ENCODE results near the gene GRM8.

GRM8 gene

DNA sequence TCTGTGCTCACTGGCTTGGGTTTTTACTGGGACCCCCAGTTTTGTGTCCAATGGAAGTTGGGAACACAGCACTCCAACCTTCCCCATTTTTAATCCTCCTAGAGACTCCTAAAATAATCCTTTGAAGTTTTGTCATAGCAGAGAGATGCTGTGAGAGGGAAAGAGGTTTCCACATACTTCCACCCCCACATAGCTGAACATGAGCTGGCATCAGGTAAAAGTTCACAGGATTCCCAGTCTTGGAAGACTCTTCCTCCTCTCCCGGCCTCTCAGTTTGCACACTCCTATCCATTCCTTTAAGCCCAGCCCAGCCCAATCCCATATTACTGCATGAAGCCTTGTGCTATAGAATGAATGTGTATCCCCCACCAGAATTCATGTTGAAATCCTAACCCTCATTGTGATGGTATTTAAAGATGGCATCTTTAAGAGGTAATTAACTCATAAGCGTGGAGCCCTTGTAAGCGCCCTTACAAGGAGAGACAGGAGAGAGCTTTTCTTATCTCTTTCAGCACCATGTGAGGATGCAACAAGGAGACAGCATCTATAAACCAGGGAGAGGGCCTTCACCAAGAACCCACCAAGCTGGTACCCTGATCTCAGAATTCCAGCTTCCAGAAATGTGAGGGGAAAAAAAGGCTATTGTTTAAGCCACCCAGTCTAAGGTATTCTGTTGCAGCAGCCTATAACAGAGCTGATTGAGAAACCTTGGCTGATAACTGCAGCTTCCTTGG is 22.4 kb downstream of the GRM8 start:
- no peak for DNase-seq (ENCODE audit: low read depth in 2 of 2)

DNA sequence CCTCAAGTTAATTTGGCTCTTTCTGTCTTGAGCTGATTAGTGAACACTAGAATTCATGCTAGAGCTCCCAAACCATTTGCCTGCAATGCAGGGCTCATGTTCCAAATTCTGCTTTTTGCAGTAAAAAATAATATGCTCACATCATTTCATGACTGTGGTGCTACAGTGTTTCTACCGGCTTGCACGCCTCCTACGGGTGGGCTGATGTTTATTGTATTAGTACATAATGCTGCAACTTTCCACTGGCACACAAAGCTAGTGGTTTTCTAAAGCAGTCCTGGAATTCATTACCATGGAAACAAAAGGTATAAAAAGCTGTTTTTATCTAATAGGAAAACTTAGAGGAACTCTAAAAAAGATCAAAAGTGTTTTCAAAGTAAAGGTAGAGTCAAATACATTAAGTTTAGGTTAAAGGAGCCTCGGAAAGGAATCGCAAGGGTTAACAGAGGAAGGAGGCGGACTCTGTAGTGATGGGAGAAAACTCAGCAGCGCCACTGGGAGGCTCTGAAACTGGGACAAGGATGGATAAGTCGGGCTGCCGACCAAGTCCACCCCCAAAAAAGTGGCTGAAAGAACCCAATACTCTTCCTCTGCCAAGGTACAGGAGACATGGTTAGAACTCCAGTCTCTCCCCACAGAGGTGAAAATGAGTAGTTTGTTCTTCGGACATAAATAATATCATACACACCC is 25.9 kb downstream of the GRM8 start:
- no peak for DNase-seq (ENCODE audit: low read depth in 2 of 2)

DNA sequence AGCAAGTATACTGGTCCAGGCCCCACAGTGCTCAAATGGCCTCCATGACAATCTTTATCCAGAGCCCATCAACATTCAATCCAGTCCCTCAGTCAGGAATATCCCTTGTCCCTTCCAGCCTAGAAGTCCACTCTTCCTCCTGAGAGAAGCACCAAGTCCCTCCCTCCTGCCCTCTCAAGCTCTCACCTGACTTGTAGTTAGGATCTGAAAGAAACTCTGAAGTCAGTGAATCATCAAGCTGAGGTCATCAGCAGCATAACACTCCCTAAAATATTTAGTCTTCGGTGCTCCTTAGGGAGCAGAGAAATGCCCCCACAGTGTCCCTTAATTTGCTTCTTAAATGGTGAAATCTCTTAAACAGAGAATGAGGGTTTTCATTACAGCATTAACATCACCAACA is 31.0 kb downstream of the GRM8 start:
- DNase-seq (ENCODE audit: low read depth in 2 of 2) = no peak

DNA sequence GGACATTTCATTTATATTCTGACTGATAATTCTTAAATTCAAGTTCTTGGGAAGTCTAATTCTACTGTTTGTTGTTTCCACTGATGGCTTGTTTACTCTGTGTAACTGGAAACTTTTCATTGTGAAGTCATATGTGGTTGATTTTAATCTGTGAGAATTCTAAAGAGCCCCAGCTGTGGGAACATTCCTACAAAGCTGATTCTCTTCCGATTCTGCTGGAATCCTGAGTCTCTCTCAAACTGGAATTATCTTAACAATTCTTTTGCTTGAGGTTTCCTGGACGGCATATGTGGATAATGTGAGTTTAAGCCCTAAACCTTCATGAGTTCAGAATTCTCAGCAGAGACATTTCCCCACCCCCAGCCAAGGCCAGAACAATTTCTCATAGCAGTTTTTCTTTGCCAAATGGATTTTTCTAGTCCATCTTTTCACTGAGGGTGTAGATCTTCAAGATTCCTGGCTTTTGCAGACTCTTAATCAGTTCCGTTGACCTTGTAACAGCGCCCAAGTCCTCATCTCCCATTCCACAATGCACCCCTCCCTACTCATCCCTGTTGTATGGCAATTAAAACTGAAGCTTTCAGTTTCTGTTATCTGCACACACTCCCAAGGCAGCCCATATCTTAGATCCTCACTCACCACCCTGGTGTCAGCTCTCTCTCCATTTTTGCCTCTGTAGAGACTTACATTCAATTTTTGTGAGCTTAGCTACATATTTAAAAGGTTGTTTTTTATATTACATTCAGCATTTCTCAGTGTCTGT is 37.6 kb downstream of the GRM8 start:
- DNase-seq (ENCODE audit: low read depth in 2 of 2) = no peak

DNA sequence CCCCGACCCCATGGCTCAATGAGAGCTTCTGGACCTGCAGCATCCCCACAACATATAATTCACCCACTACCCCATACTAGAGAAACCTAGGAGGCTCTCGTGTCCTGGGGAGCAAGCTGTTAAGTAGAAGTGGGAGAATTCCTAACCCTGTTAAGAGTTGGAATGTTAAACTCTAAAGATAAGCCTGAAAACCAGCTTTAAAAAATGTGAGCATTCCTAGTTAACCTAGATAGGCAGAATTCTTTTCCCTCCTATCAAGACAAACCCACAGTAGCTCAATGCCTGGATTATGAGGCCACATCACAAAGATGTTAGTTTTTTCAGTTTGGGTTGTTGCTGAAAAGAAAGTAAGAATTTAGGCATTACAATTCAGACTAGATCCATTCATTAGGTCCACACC is 42.9 kb downstream of the GRM8 start:
- DNase-seq (ENCODE audit: low read depth in 2 of 2) = no peak

DNA sequence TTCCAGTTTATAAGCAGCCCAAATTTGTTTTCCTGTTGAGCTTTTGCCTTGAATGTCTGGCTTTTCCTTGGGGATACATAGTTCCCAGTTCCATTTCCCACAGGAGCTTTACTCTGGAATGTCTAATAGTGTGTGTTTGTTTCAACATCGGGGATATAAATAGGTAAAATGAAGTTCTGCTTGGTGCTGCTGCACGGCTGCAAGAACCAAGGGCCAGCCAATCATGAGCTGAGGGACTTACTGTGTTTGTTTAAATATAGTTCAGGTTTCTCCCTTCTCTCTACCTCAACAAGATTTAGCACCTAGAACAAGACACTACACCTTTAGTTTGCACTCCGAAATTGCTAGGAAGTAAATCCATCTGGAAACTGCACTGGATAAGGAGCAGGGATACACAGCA is 43.9 kb downstream of the GRM8 start:
- DNase-seq (ENCODE audit: low read depth in 2 of 2) = no peak

DNA sequence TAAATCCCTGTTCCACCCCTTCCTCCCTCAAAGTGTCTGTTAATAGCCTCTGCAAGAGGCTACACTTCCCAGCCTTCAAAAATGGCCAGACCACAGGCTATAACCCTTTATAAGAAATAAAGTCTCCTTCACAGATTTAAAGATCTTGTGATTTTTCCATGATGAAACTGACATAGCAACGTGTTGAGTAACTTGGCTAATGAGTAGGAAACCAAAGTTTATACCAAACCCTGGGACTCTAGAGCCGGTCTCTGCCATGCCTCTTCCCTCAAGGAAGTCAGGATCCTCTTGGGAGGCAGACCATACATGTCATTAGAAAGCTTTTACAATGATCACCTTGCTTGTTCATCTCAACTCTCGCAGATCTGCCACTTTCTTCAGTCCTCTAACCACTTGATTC is 44.4 kb downstream of the GRM8 start:
- no peak for DNase-seq (ENCODE audit: low read depth in 2 of 2)

DNA sequence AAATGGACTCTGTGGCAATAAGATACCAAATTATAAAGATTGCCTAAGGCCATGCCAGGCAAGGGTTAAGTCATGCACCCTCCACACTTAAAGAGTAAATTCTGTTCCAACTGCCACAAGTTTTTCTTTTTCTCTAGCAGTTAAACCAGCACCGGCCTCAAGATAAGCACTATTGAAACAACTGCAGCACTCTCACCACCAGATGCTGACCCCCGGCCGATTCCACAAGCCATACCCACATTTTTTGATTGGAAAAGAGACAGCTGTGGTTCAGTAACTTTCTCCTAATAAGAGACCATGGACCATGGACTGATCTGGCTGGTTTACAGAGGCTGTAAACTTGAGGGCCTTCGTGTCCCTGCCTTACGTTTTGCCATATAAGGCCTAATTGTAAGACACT is 44.9 kb downstream of the GRM8 start:
- DNase-seq (ENCODE audit: low read depth in 2 of 2) = no peak

DNA sequence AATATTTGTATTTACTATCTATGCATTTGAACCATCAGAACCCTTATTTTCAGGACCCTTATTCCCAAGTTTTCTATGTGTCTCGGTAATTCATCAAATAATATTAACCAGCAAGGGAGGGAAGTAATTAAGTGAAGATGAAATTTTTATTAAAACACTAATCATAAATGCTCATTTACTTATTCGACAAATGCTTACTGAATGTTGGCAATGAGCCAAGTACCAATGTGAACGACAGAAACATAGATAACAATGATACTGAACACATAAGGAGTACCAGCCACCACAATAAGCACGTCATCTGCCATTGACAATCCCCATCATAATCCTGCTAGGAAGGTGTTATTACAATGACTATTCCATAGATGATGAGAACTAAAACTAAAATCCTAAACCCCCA is 45.5 kb downstream of the GRM8 start:
- DNase-seq (ENCODE audit: low read depth in 2 of 2) = no peak

DNA sequence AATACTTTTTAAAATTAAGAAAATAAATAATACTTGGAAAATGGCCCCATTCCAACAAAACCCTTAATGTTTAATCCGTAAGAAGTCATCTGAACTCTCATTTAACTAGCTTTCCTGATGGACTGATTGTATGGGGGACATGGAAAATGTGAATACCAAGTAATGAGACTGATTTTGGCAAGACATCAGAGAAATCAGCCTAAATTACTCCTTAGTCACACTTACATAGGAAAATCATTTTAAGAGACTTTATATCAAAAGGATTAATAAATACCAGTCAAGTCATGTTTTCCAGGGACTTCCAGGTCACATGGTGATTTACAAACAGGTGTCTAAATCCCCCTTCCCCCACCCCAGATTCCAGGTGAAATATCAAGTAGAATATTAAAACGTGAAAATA is 58.2 kb downstream of the GRM8 start:
- no peak for DNase-seq (ENCODE audit: low read depth in 2 of 2)

DNA sequence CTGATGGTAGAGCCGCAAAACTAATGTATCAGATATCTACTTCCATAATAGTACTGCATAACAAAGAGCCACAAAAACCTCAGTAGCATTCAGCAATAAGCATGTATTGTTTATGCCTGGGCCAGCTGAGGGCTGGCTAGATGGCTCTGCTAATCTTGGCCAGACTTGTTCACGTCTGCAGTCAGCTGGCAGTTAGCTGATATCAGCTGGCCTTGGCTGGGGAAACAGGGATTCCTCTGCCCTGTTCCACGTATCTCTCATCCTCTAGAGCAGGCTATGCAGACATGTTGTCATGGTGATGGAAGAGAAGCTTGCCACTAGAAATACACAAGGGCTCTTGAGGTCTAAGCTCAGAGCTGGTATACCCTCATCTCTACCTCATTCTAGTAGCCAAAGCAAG is 62.9 kb downstream of the GRM8 start:
- no peak for DNase-seq (ENCODE audit: low read depth in 2 of 2)

DNA sequence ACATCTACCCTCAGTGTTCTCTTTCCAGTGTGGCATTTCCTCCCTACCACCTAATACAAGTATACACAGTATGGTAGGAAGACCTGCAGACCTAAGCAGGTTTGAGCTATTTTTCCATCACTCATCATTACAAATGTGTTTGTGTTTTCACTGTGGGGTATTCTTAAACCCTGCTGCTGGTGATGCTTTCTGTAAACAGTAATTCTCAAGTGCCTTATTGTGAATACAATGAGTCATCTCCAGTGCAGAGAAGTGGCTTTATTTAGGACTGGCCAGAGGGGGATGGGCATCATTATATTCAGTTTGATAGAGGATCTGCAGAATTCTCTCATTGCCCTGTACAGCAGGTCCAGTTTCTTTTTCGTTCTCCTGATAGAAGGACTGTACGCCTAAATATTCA is 63.7 kb downstream of the GRM8 start:
- no peak for DNase-seq (ENCODE audit: low read depth in 2 of 2)

DNA sequence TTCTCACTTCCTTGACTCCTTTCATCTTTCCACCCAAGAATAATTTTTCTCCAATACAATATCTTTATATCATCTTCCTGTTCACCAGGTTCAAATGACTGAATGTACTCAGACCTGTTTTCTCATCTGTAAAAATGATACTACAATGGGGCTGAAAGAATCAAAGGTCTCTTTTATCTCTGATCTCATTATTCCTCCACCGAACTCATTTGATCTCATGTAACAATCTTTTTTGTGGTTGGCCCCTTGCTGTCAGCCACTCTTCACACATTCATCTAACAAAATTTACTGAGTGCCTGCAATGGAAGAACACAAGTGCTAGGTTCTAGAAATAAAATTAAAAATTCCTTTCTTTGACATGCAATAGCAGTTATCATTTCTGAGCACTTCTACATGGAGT is 65.0 kb downstream of the GRM8 start:
- DNase-seq (ENCODE audit: low read depth in 2 of 2) = no peak

DNA sequence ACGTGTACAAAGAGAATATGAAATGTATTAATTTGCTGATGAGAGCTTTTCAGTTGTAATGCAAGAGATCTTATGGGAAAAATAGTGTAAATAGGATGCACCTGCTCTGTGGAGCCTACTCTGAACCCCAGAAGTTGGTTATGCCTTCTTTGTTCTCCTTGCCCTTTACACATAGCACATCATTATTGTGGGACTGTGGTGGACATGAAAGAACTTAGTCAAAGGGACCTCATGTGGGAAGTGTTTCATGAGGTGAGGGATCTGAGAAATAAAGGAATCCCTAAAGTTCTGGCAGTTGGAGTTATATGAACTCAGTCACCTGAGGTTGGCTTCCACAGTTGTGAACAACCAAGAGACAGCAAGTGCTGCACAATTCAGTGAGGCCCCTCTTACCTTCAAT is 66.1 kb downstream of the GRM8 start:
- no peak for DNase-seq (ENCODE audit: low read depth in 2 of 2)

DNA sequence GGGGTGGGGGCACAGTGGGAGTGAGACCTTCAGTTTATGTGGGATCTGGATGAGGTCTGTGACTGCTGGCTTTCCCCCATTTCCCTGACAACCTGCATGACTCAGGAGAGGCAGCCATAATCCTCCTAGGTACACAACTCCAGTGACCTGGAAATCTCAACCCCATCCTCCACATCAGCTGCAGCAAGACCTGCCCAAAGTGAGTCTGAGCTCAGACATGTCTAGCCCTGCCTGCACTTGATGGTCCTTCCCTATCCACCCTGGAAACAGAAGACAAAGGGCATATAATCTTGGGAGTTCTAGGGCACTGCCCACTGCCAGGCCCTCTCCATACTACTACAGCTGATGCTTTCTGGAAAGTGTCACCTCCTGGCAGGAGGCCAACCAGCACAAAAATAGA is 75.6 kb downstream of the GRM8 start:
- no peak for DNase-seq (ENCODE audit: low read depth in 2 of 2)

DNA sequence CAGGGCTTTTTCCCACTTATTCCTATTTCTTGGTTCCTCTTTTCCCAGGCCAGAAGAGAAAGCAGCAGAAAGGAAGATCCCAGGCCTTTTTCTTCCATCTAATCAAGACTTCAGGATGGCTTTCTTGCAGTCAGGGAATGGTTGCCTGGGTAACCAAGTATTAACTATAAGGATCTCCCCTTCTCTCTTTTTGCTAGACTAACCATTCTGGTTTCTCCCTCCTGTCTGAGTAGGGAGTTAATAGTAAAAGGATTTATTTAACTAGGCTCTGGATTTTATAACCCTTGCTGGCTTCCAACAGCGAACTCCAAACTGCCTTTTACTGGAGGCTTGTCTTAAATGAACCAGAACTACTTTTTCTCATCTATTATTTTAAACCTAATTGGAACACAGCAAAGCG is 90.4 kb downstream of the GRM8 start:
- no peak for DNase-seq (ENCODE audit: low read depth in 2 of 2)

DNA sequence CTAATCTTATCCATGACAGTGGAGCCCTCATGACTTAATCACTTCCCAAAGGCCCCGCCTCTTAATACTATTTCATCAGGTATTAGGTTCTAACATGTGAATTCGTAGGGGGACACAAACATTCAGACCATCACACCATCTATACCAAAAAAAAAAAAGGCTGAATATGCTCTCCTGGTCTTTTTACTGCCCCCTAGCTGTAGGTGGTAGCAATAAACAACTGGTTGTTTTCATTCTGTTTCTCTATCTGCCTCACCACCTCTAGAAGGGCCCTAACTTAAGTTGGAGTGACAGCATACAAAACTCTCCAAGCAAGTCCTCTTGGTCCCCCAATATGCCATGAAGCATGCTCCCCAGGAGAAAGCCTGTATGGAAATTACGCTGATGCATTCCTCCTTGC is 94.1 kb downstream of the GRM8 start:
- no peak for DNase-seq (ENCODE audit: low read depth in 2 of 2)

DNA sequence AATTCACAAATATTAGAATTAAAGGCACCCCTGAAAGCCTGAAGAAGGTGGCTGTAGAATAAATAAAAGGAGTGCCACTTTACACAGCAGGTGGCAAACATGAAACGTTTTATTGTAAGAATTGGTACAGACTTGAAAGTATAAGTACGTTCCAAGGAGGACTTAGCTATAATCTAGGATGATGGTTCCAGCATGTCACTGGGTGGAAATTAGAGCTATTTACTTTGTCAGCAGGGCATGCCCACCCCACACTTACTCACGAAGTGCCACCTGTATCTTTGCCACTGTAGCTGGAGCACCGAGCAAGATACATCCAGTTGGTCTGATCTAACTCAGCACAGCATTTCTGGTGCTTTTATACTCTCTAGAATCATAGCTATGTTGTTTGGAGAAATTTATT is 97.8 kb downstream of the GRM8 start:
- DNase-seq (ENCODE audit: low read depth in 2 of 2) = no peak

DNA sequence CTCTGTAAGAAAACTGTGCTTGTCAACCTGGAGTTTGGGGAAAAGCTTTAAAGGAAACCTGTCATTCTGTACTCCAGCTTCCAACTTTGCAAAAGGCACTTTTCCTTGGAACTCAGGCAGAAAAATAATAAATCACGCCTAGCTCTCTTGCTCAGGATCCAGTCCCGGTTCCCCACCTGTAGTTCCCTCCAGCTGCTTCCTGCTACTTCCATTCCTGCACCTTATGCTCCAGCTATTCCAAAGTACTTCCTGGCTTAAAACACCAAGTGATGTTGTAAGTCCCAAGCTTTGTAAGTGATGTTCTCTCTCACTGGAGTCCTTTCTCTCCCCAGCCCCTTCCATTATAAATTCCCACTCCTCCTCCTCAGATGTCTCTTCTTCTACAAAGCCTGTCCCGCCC is 98.6 kb downstream of the GRM8 start:
- no peak for DNase-seq (ENCODE audit: low read depth in 2 of 2)

DNA sequence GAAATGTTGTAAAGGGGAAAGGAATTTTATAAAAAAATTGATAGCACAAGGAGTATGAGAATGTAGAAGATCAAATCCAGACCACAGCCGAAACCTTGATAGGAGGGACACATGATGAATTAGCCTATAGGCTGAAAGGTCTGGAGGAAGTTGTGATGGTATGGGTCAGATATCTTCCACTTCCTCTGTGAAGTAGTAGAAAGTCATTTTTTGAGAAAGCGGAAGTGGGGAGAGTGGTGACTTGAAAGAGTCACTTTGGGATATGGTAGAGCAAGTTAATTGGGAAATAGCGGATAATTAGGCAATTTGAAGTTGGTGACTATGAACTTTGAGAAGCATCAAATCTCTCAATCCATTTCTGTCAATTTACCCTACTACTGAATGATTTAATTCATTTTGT is 99.4 kb downstream of the GRM8 start:
- DNase-seq (ENCODE audit: low read depth in 2 of 2) = no peak

DNA sequence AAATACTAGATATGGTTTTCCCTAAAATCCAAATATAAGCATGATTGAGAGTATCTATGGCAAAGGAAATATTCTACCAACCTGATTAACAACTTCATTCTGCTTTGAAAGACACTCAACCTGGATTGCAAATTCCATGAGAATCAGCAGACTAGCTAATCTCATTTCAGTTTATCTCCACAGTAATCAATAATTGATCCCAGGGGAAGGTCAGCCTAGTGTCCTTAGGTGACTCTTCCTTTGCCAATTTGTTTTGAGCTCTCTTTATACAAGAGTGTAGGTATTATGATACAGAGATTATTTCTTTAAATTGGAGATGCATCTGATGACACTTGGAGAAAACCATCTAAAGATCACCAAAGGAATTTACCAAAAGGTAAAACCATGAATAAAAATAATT is 100.3 kb downstream of the GRM8 start:
- DNase-seq (ENCODE audit: low read depth in 2 of 2) = no peak

DNA sequence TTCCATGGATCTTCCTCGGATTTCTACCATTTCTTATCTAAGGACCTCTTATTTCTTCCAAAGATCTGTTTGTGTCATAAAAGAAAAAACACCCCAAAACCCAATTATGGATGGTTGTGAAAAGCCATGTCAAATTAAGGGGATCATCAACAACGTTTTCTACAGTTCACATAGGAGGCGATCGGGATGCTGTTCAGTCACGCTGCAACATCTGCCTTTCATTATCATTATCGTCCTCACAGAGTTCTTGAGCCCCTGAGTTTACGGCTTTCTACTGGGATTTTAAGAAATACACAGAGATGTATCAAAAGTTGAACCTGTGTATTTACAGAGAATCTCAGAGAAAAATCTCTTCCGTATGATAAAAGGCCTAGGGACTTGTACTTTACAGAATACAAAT is 101.4 kb downstream of the GRM8 start:
- DNase-seq (ENCODE audit: low read depth in 2 of 2) = no peak

DNA sequence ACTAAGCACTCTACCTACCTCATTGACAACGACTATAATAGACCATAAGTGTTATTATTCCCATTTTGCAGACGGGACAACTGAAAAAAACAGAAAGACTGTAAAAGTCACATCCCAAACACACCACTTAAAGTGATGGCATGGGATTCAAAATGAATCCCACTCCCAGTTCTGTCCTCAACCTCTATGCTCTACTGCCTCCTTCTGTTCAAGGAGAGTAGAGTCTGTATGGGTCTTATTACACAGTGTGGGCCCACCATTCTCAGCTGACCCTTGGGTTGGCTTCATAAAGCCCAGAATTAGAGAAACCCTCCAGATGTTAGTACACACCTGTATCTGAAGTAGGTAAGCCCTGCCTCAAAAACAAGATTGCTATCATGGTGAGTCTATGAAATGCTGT is 102.2 kb downstream of the GRM8 start:
- DNase-seq (ENCODE audit: low read depth in 2 of 2) = no peak
